Stimulated activated CD4-positive, alpha-beta T cell treated with anti-CD3 and anti-CD28 coated beads, Interleukin-2, amount 100 ng/mL, for 24 hours (primary cell): ENCODE measurements around the gene TNFRSF14.
"Not testable (repeated sequence)": the region's sequence is repeated elsewhere in the genome, so short reads cannot be mapped to it uniquely, and the experiment has no call there.

Experiments
- DNase-seq, 2 donors: peaks; one replicate each; pipeline ENCODE4 v3.0.0-alpha.2; 2020

Gene TNFRSF14

GRCh38 chr1:2554621-2555387, 1.4 kb upstream of the TNFRSF14 start:
- peak; percentile 55 to 62 for DNase-seq

- DNase-seq, result peak; percentile 74 to 79
Observed at GRCh38 chr1:2555634-2556276, 416 bp upstream of the TNFRSF14 start.

- DNase-seq, result peak; percentile 42 to 54
Observed at GRCh38 chr1:2556678-2557481, 709 bp downstream of the TNFRSF14 start.

GRCh38 chr1:2557482-2558400, 1.6 kb downstream of the TNFRSF14 start:
- DNase-seq, result no peak

GRCh38 chr1:2558420-2558819, 2.2 kb downstream of the TNFRSF14 start:
- no peak for DNase-seq

- DNase-seq, result no peak
Observed at GRCh38 chr1:2558861-2559260, 2.7 kb downstream of the TNFRSF14 start.

GRCh38 chr1:2559509-2560298, 3.5 kb downstream of the TNFRSF14 start:
- DNase-seq, result no peak

- no peak for DNase-seq
Observed at GRCh38 chr1:2560299-2561073, 4.3 kb downstream of the TNFRSF14 start.

GRCh38 chr1:2561446-2561845, 5.3 kb downstream of the TNFRSF14 start:
- no peak for DNase-seq

- no peak for DNase-seq
Observed at GRCh38 chr1:2561898-2562895, 6.0 kb downstream of the TNFRSF14 start.

GRCh38 chr1:2563205-2563604, 7.0 kb downstream of the TNFRSF14 start:
- no peak for DNase-seq

GRCh38 chr1:2564006-2564814, 8.0 kb downstream of the TNFRSF14 start:
- DNase-seq, result no peak

- no peak for DNase-seq
Observed at GRCh38 chr1:2564815-2565374, 8.7 kb downstream of the TNFRSF14 start.

- no peak for DNase-seq
Observed at GRCh38 chr1:2566101-2567045, 10.2 kb downstream of the TNFRSF14 start.

- no peak for DNase-seq
Observed at GRCh38 chr1:2567083-2567679, 11.0 kb downstream of the TNFRSF14 start.

- DNase-seq, result not testable (repeated sequence)
Observed at GRCh38 chr1:2568187-2568816, 12.1 kb downstream of the TNFRSF14 start.
